Measurements from ENCODE around the gene SCAMP4. TPM values are rescaled to one million over a fixed set of nuclear protein-coding genes. Genes with fewer than 3 reads are reported as not detected.

The SCAMP4 gene
- total RNA-seq, 3 donors from 2014 or later: 41.4 to 66.6 (median 44.6) TPM

GRCh38 chr19:1924320-1924961 lies 19.2 kb downstream of the SCAMP4 start:
- H3K36me3 ChIP-seq: no peaks in the 10 kb centered on the region
- no peak overlapping the region for H3K27ac ChIP-seq
- intact Hi-C loops (cut with DNase I; ENCODE audit: low total_unique reads): no loop called here

GRCh38 chr19:1925544-1925943 lies 20.3 kb downstream of the SCAMP4 start:
- intact Hi-C loops (cut with DNase I; ENCODE audit: low total_unique reads): loop anchor here (1.0 kb wide), 1 partner anchor 48 kb away; no protein-coding TSS in a partner anchor
- H3K4me1 ChIP-seq: peaks cover 0 to 5% of the 10 kb centered on the region in 2 donors
- TF ChIP-seq POLR2A (IDR thresholded peaks at IDR 0.05) (no peak), CTCF (IDR thresholded peaks at IDR 0.05) (no peak)
- H3K9me3 ChIP-seq: no peaks in the 10 kb centered on the region
- no peak overlapping the region for H3K4me3 ChIP-seq
- no peaks in the 10 kb centered on the region for H3K36me3 ChIP-seq
- no peak for DNase-seq (ENCODE audit: low spot score in 2 of 2)
- H3K27me3 ChIP-seq: no peaks in the 10 kb centered on the region
- H3K27ac ChIP-seq: no peak overlapping the region

More at GRCh38 chr19:1924320-1924961, 19.2 kb downstream of the SCAMP4 start:
- TF ChIP-seq POLR2A (IDR thresholded peaks at IDR 0.05) (no peak), POLR2AphosphoS5 (IDR thresholded peaks at IDR 0.05) (no peak), CTCF (IDR thresholded peaks at IDR 0.05) (no peak)
- Histone ChIP-seq H3K4me1 (peaks cover 0 to 5% of the 10 kb centered on the region in 2 donors), H3K9me3 (no peaks in the 10 kb centered on the region), H3K27me3 (no peaks in the 10 kb centered on the region), H3K4me3 (no peak overlapping the region)
- no peak for DNase-seq (ENCODE audit: low spot score in 2 of 2)

GRCh38 chr19:1929021-1929742 lies 24.0 kb downstream of the SCAMP4 start:
- Histone ChIP-seq H3K4me3 (peak overlapping the region; percentile 25 to 59 (median 38)), H3K27ac (no peak overlapping the region), H3K4me1 (peaks cover 0 to 5% of the 10 kb centered on the region in 2 donors), H3K36me3 (no peaks in the 10 kb centered on the region), H3K9me3 (peaks cover 0 to 7% of the 10 kb centered on the region in 2 donors), H3K27me3 (no peaks in the 10 kb centered on the region)
- DNase-seq (ENCODE audit: low spot score in 2 of 2): peak; percentile 66 to 73
- TF ChIP-seq CTCF (IDR thresholded peaks at IDR 0.05) (peak; percentile 64 to 90 (median 90)), POLR2AphosphoS5 (IDR thresholded peaks at IDR 0.05) (peak in 1 of 3 donors; percentile 11), POLR2A (IDR thresholded peaks at IDR 0.05) (no peak)
- intact Hi-C loops (cut with DNase I; ENCODE audit: low total_unique reads): no loop called here

GRCh38 chr19:1931445-1931844 lies 26.2 kb downstream of the SCAMP4 start:
- no peak for DNase-seq (ENCODE audit: low spot score in 2 of 2)
- no peaks in the 10 kb centered on the region for H3K36me3 ChIP-seq
- H3K27ac ChIP-seq: no peak overlapping the region
- H3K27me3 ChIP-seq: no peaks in the 10 kb centered on the region
- intact Hi-C loops (cut with DNase I; ENCODE audit: low total_unique reads): loop anchor here (10.0 kb wide), 1 partner anchor 133 kb away; no protein-coding TSS in a partner anchor
- H3K9me3 ChIP-seq: peaks cover 0 to 7% of the 10 kb centered on the region in 2 donors
- peaks cover 0 to 5% of the 10 kb centered on the region in 2 donors for H3K4me1 ChIP-seq
- H3K4me3 ChIP-seq: no peak overlapping the region
- TF ChIP-seq POLR2AphosphoS5 (IDR thresholded peaks at IDR 0.05): no peak
- TF ChIP-seq POLR2A (IDR thresholded peaks at IDR 0.05): no peak
- TF ChIP-seq CTCF (IDR thresholded peaks at IDR 0.05): no peak

- Histone ChIP-seq H3K27ac (no peak overlapping the region), H3K36me3 (no peaks in the 10 kb centered on the region), H3K27me3 (no peaks in the 10 kb centered on the region), H3K4me1 (peaks cover 0 to 5% of the 10 kb centered on the region in 2 donors), H3K4me3 (no peak overlapping the region), H3K9me3 (peaks cover 0 to 7% of the 10 kb centered on the region in 2 donors)
- intact Hi-C loops (cut with DNase I; ENCODE audit: low total_unique reads): loop anchor here (10.0 kb wide), 1 partner anchor 132 kb away; no protein-coding TSS in a partner anchor
- TF ChIP-seq CTCF (IDR thresholded peaks at IDR 0.05): no peak
- no peak for DNase-seq (ENCODE audit: low spot score in 2 of 2)
Measured at GRCh38 chr19:1932395-1932794, 27.2 kb downstream of the SCAMP4 start.
